Superior temporal gyrus (tissue), 1 donor: ENCODE results near the gene SYTL4.
A peak's percentile ranks its signal among the peaks of the same experiment; 100 is the strongest.
"Not testable (repeated sequence)": the region's sequence is repeated elsewhere in the genome, so short reads cannot be mapped to it uniquely, and the experiment has no call there.

Experiments used
- DNase-seq: peaks from one replicate; pipeline ENCODE4 v3.0.0-alpha.2; 2016; ENCODE audit errors: extremely low spot score

SYTL4 gene

GRCh38 chrX:100731441-100732281, at the start of gene SYTL4:
SYTL4 (minus strand) TSS chrX:100732121; CDS start chrX:100702037, 30,084 bp downstream.
- no peak for DNase-seq

- DNase-seq, result not testable (repeated sequence)
Measured at GRCh38 chrX:100769439-100769838, 37.5 kb upstream of the SYTL4 start.

DNA sequence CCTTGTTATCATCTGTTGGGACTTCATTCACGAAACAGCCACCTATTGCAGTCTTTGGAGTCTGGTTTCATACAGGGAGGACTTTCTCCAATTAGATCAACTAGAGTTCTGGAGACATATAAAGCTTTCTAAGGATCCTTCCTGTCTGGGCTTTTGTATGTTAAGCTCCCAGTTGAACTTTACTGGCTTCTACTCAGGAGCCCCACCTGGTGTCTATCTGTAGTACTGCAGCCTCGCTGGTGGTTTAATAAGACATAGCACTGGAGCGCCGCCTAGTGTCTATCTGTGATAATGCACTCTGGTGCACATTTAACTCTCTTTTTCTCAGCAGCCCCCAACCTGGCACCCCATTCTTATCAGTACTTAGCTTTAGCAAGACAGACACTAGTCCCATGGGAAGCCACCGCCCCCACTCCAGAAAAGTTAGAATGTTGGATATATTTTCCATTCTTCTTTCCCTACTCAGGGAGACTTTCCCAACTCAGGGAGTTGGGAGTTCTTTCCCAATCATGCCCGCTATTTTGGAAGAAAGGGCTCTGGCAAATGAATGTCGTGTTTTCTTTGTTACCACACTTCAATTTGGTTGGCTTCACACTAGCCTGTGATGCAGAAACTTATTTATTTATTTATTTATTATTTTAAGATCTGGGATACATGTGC, 36.9 kb upstream of the SYTL4 start:
- DNase-seq, result peak; percentile 46

DNA sequence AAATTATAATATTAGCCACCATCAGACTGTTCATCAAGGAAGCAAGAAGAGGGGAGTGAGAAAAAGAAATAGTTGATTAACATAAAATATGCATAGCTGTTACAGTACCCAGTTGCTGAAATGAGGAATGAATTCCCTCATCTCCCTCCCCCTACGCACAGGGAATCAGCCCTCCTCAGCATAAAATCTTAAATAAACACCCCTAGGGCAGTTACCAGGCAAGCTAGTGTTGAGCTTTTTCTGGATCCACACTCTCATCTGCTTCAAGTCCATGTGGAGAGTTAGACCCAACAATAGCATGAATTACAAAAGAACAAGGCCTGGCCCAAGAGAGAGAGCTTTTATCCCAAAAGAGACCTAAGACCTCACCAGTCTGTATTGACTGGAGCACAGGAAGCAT, 19.0 kb upstream of the SYTL4 start:
- DNase-seq, result no peak

DNA sequence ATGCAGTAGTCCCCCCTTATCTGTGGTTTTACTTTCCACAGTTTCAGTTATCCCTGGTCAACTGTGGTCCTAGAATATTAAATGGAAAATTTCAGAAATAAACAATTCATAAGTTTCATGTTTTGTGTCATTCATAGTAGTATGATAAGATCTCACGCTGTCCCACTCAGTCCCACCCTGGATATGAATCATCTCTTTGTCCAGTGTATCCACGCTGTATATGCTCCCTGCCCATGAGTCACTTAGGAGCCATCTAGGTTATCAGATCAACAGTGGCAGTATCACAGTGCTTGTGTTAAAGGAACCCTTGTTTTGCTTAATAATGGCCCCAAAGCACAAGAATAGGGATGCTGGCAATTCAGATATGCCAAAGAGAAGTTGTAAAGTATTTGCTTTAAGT, 16.2 kb upstream of the SYTL4 start:
- DNase-seq, result no peak

GRCh38 chrX:100747703-100748102, 15.8 kb upstream of the SYTL4 start:
- no peak for DNase-seq

- no peak for DNase-seq
Measured at GRCh38 chrX:100747090-100747489, 15.2 kb upstream of the SYTL4 start.

DNA sequence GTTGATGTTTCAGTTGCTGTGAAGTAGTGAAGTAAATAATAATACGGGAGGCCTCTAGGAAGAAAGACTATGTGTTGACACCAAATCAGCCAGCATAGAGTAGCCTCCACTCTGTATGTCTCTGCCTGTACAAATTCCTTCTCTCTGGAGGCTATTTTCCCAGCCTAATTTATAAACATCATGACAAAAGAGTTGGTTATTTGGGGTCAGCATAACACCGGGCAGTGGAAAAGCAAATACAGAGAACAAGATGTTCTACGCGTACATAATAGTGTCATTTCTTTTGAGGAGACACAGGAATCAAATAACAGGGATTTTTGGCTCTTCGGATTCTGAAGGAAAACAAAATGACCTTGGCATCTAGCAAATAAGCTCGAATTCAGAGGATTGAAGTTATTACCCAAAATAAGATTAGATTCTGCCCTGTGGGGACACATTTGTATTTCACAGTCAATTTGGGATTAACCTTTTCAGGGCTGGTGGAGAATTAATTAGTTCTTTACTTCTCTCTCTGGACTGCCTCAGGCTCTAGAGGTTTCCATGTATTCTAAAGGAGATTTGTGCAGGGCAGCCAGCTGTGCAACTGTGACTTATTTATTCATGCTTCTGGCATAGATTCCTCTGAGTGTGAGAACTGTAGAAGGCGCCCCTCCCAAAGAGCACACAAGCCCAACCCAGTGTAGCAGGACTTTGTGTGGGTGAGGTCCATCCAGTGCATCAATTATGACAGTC, 14.1 kb upstream of the SYTL4 start:
- DNase-seq, result no peak

- DNase-seq, result no peak
Measured at GRCh38 chrX:100745205-100745604, 13.3 kb upstream of the SYTL4 start.

DNA sequence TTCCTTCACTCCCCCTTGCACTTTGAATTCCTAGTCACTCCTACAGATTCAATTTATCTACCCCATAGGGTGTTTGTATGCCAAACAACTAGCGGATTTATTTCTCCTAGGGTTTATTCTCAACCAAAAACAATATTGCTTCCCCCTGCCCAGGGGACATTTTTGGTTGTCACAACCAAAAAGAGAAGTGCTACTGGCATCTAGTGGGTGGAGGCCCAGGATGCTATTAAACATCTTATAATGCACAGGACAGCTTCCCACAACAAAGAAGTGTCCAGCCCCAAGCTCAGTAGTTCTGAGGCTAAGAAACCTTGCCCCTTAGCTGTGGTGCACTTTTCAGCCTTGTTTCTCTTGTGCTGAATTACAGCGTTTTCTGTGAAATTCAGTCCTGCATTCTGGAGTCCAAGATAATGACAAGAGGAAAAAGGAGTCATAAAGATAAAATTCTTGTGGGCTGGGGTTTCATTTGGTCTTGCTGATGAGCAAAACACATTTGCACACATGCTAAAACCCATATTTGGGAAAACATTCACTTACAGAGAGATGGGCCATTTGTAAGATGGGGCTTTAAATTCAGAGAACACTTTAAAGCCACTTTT, 11.2 kb upstream of the SYTL4 start:
- no peak for DNase-seq

DNA sequence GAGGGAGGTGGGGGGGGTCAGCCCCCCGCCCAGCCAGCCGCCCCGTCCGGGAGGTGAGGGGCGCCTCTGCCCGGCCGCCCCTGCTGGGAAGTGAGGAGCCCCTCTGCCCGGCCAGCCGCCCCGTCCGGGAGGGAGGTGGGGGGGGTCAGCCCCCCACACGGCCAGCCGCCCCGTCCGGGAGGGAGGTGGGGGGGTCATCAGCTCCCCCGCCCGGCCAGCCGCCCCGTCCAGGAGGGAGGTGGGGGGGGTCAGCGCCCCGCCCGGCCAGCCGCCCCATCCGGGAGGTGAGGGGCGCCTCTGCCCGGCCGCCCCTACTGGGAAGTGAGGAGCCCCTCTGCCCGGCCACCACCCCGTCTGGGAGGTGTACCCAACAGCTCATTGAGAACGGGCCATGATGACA, 7.9 kb downstream of the SYTL4 start:
- not testable (repeated sequence) for DNase-seq

- no peak for DNase-seq
Measured at GRCh38 chrX:100721328-100721727, 10.6 kb downstream of the SYTL4 start.

GRCh38 chrX:100720301-100720700, 11.6 kb downstream of the SYTL4 start:
- no peak for DNase-seq

GRCh38 chrX:100719139-100719538, 12.8 kb downstream of the SYTL4 start:
- DNase-seq, result no peak

GRCh38 chrX:100717363-100717762, 14.6 kb downstream of the SYTL4 start:
- DNase-seq, result no peak

DNA sequence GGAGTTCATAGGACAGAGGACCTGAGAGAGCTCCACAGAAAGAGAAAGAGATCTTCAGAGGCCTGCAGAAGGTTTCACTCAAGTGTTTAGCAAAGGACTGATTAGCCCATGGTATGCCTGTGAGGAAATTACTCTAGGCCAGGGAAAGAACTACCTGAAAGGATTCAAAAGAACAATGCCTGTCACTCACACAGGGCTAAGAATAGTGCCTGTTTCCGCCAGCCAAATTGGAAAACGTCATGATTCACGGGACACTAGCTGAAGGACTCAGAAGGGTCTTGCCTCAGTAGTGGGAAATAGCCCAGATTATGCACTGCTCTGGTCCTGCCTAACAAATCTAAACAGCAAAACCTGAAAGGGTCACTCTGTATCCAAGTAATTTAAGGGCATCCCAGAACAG, 21.1 kb downstream of the SYTL4 start:
- no peak for DNase-seq

DNA sequence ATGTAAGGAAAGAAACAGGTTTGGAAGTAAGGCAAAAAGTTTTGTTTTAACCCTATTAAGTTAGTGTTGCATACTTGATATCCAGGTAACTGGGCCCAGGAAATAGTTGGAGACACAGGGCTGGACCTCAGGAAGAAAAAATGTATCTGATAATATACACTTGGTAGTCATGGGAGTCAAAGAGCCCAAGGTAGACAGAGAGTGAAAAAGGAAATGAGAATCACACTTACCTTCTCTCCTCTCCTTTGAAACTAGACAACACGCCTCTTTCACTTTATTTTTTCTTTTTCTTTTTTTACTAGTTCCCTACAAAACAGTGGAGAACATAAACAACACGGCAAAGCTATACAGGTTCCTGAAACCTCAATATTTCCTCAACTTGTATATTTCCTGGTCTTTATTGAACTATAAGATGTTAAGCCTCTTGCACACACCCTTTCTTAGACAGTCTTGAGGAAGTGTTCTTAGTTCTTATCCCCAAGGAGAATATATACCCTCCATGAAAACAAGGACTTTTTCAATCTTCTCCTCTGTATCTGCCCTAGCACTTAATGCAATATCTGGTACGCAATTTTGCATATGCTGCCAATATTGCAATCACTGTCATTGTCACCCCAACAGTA, 27.2 kb downstream of the SYTL4 start:
- DNase-seq, result no peak

GRCh38 chrX:100700809-100701208, 31.1 kb downstream of the SYTL4 start:
- DNase-seq, result no peak

- DNase-seq, result no peak
Measured at GRCh38 chrX:100698551-100698950, 33.4 kb downstream of the SYTL4 start.

- DNase-seq, result no peak
Measured at GRCh38 chrX:100696699-100697351, 35.1 kb downstream of the SYTL4 start.

- no peak for DNase-seq
Measured at GRCh38 chrX:100695991-100696390, 35.9 kb downstream of the SYTL4 start.
